ENCODE data around the gene RLF.

RLF gene

GRCh38 chr1:40224040-40224439, 62.9 kb downstream of the RLF start:
- no peak for DNase-seq (ENCODE audit: extremely low read depth in 1 of 2, low read depth in 1 of 2)

DNA sequence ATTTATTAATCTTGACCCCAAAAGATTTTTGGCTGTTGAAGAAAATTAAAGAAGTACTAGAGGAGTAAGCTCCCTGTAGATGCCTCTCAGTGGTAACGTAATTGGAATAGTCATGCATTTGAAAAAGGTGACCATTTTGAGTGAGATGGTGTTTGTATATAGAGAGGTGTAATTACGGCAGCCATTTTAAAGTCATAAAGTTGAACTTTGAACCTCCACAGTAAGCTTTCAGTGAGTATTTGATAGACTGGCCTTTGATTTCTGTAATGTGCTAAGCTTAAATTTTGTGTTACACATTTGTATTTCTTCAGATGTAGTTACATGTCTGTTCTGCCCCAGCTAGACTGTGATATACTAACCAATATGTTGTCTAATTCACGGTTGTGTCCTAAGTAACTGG, 65.0 kb downstream of the RLF start:
- DNase-seq (ENCODE audit: extremely low read depth in 1 of 2, low read depth in 1 of 2) = no peak

- DNase-seq (ENCODE audit: extremely low read depth in 1 of 2, low read depth in 1 of 2) = peak in 1 of 2 donors; percentile 13
Observed at GRCh38 chr1:40232444-40232843, 71.3 kb downstream of the RLF start.

DNA sequence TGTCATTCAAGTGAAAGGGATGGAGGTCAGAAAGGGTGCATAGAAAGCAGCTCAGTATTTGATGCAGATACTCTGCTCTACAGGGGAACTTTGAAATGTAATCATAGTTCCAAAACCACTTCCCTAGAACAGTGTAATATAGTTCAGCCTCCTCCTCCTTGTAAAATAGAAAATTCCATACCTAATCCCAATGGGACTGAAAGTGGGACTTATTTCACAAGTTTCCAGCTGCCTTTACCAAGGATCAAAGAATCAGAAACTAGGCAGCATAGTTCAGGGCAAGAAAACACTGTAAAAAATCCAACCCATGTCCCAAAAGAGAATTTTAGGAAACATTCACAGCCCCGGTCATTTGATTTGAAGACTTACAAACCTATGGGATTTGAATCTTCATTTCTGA, 78.4 kb downstream of the RLF start:
- no peak for DNase-seq (ENCODE audit: extremely low read depth in 1 of 2, low read depth in 1 of 2)

- no peak for DNase-seq (ENCODE audit: extremely low read depth in 1 of 2, low read depth in 1 of 2)
Observed at GRCh38 chr1:40240390-40240789, 79.2 kb downstream of the RLF start.

- no peak for DNase-seq (ENCODE audit: extremely low read depth in 1 of 2, low read depth in 1 of 2)
Observed at GRCh38 chr1:40241362-40241761, 80.2 kb downstream of the RLF start.

- DNase-seq (ENCODE audit: extremely low read depth in 1 of 2, low read depth in 1 of 2) = no peak
Observed at GRCh38 chr1:40243351-40243750, 82.2 kb downstream of the RLF start.

DNA sequence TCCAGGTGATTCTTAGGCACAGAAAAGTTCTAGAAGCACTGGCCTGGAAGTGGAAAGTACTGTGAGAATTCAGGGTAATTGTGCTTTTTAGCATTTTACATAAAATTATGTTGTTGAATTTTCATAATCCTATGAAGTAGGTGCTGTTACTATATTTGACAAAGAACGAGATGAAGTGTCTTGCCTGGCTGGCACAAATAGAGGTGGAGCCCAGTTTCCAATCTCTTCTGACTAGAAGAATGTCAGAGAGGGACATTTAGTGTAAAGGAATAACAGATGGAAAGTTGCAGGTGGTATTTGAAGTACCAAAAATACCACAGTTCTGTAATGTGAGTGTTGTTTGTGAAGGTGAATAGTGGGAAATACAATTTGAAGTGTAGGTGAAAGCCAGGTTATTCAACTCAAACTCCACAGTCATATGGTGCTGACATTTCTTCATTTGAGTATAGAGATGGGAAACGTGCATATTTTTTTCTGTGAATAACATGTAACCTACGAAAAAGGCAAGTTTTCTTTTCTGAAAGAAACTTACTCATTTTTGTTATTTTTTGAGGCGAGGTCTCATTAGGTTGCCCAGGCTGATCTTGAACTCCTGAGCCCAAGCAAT, 83.1 kb downstream of the RLF start:
- no peak for DNase-seq (ENCODE audit: extremely low read depth in 1 of 2, low read depth in 1 of 2)

GRCh38 chr1:40245686-40246085, 84.5 kb downstream of the RLF start:
- DNase-seq (ENCODE audit: extremely low read depth in 1 of 2, low read depth in 1 of 2) = no peak

DNA sequence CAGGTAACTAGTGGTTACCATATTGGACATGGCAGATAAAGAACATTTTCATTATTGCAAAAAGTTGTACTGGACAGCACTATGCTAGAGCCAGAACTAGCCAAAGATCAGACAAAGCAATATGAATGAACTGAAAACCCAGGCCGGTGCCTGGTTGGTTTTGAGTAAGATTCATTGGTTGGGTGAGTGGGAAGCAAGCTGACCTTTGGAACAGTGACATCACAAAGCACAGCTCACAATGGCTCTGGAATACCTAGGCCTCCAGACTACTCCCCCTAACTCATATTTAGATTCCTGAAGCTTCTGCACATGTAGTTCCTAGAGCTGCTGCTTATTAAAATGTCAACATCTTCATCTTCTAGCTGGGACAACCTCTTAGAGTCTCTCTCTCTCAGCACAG, 86.5 kb downstream of the RLF start, which contains the start of gene TMCO2:
TMCO2 (plus strand) TSS at position 283 of the 400 bp plus-strand sequence; CDS start at position 340, 57 bp downstream.
- no peak for DNase-seq (ENCODE audit: extremely low read depth in 1 of 2, low read depth in 1 of 2)

- no peak for DNase-seq (ENCODE audit: extremely low read depth in 1 of 2, low read depth in 1 of 2)
Observed at GRCh38 chr1:40248412-40248811, 87.2 kb downstream of the RLF start.

DNA sequence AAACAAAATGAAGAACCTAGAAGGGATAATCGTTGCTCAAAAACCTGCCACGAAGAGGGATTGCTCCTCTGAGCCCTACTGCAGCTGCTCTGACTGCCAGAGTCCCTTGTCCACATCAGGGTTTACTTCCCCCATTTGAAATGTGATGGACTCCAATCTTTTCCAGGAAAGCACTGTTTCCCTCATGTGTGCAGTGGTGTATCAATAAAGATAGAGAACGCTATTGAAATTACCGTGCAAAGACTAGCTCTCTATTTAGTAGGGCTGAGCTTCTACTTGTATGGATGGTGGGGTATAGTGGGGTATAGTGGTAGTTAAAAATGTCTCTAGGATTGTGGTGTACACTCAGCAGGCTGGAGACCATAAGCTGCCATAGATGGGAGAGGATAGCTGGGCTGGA, 90.3 kb downstream of the RLF start:
- no peak for DNase-seq (ENCODE audit: extremely low read depth in 1 of 2, low read depth in 1 of 2)

GRCh38 chr1:40252601-40253000, 91.4 kb downstream of the RLF start:
- no peak for DNase-seq (ENCODE audit: extremely low read depth in 1 of 2, low read depth in 1 of 2)

DNA sequence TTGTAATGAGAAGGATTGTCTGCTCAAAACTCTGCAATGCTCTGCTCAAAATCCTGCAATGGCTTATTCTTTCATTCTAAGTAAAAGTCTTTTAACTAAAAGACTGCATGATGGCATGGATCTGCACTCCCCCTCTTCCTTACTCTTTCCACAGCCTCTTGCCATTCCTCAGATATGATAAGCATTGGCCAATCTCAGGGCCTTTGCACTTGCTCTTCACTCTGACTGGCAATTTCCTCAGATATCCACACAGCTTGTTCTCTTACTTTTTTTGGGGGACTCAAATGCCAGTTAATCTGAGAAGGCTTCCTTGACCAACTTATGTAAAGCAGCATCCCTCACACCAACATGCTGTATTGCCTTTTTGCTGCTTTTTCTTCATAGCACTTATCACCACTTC, 94.0 kb downstream of the RLF start:
- DNase-seq (ENCODE audit: extremely low read depth in 1 of 2, low read depth in 1 of 2) = no peak

- no peak for DNase-seq (ENCODE audit: extremely low read depth in 1 of 2, low read depth in 1 of 2)
Observed at GRCh38 chr1:40256401-40257084, 95.4 kb downstream of the RLF start.

- no peak for DNase-seq (ENCODE audit: extremely low read depth in 1 of 2, low read depth in 1 of 2)
Observed at GRCh38 chr1:40257313-40257687, 96.1 kb downstream of the RLF start.

- DNase-seq (ENCODE audit: extremely low read depth in 1 of 2, low read depth in 1 of 2) = peak; percentile 90 to 92
Observed at GRCh38 chr1:40257688-40258444, 96.7 kb downstream of the RLF start, which contains the start of gene ZMPSTE24. TSS of gene ZMPSTE24 (plus strand) at chr1:40258236. CDS start at chr1:40258272, 36 bp downstream.

DNA sequence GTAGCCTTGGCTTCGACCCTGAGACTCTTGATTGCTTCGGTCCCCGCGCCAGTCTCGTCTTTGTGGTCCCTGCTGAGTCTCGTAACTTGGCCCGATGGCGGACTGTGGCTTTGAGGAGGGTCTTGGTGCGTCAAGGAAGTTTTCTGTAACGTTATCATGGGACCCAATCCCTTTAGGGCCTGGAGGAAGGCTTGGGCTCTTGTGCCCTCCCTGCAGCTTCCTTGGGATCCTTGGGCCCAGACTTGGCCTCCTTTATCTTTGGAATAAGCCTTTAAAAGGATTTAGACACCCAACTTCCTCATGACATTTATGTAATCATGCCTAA, 97.2 kb downstream of the RLF start:
- DNase-seq (ENCODE audit: extremely low read depth in 1 of 2, low read depth in 1 of 2) = no peak

DNA sequence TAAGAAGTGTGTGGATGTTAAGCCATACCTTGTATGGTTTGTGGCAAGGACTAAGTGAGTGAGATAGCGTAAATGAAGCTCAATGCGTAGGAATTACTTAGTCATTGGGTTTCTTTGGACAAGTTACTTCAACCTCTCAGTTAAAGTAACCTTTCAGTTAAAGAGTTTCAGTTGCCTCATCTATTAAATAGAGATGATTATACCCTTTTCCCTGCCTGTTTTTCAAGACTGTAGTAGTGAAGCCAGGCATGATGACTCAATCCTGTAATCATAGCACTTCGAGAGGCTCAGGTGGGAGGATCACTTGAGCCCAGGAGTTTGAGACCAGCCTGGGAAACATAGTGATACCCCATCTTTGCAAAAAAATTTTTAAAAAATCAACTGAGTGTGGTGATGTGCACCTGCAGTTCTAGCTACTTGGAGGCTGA, 103.2 kb downstream of the RLF start:
- no peak for DNase-seq (ENCODE audit: extremely low read depth in 1 of 2, low read depth in 1 of 2)

DNA sequence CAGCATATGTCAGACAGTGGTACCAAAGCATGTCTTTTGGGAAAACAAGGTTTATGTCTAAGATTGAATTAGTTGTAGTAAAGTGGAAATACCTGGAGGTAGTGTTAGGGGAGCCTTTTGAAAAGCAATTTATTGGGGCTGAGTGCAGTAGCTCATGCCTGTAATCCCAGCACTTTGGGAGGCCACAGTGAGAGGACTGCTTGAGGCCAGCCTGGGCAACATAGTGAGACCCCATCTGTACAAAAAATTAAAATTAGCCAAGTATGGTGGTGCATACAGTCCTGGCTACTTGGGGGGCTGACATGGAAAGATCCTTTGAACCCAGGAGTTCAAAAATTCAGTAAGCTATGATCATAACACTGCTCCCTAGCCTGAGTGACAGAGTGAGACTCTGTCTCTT, 104.1 kb downstream of the RLF start:
- no peak for DNase-seq (ENCODE audit: extremely low read depth in 1 of 2, low read depth in 1 of 2)

DNA sequence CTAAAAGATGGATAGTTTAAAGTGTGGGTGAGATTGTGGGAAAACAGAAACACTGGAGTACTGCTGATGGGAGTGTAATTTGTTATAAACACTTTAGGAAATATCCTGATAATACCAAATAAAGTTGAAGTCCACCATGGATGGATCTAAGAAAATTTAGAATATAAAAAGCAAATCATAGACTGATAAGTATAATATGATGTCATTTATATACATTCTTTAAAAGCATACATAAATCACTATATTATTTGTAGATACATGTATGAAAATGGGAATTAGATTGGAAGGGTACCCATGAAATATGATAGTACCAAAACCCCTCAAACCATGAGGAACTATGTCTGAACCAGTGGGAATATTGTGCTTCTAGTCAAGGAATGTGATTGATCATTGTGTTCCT, 104.7 kb downstream of the RLF start:
- DNase-seq (ENCODE audit: extremely low read depth in 1 of 2, low read depth in 1 of 2) = no peak

Measured in activated CD8-positive, alpha-beta memory T cell treated with anti-CD3 and anti-CD28 coated beads for 1 hour (primary cell).